Keratinocyte (primary cell): ENCODE data around the gene ZNF135.

ENCODE experiments used
- CTCF ChIP-seq, 3 experiments: IDR thresholded peaks in 1 of 3; conservative IDR thresholded peaks in 1 of 3; optimal IDR thresholded peaks in 1 of 3; 2 replicates in 2 of 3; 3 replicates in 1 of 3; pipeline versions ENCODE3 to v1.5.1; 2011; ENCODE audit warnings: low read length in 3 of 3, mild to moderate bottlenecking in 3 of 3, moderate library complexity in 2 of 3, control low read depth in 1 of 3, inconsistent platforms in 1 of 3; ENCODE audit not compliant: insufficient read depth in 2 of 3; ENCODE audit errors: extremely low read depth in 1 of 3
- EZH2 ChIP-seq: IDR thresholded peaks from one replicate; pipeline ENCODE4 v1.6.1; 2012; ENCODE audit warnings: inconsistent platforms, mild to moderate bottlenecking, low read length, moderate library complexity

DNA sequence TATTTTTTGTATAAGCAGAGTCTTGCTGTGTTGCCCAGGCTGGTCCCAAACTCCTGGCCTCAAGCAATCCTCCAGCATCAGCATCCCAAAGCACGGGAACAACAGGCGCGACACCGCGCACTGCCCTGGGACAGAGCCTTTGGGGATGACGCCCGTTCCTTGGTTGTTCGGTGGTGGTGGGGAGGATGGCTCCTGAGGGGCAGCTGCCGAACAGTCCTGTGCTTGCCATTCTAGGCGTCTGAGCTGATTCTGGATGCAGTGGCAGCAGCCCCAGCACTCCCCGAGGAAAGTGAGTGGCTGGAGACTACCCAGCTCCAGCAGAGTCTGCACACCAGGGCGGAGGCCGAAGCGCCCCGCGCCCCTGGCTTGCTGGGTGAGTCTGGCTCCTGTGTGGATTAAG is 6.8 kb upstream of the ZNF135 start:
- no peak for TF ChIP-seq CTCF (optimal IDR thresholded peaks at IDR 0.05 in 1 of 3, IDR thresholded peaks at IDR 0.05 in 1 of 3, conservative IDR thresholded peaks at IDR 0.05 in 1 of 3; ENCODE audit: extremely low read depth in 1 of 3, insufficient read depth in 2 of 3, low read length in 3 of 3)
- TF ChIP-seq EZH2 = no peak
